Activated naive CD8-positive, alpha-beta T cell treated with anti-CD3 and anti-CD28 coated beads for 36 hours (primary cell): Measurements from ENCODE around the gene INPP5B. TPM values are rescaled to one million over a fixed set of nuclear protein-coding genes. Genes with fewer than 3 reads are reported as not detected.

Experiments used
- DNase-seq: peaks from one replicate; pipeline ENCODE4 v3.0.0; 2021
- H3K27ac Mint-ChIP-seq: one replicate; pipeline ENCODE4 v1.8.0; 2022; ENCODE audit warnings: mild to moderate bottlenecking, moderate library complexity, mixed read lengths
- H3K27me3 Mint-ChIP-seq: one replicate; pipeline ENCODE4 v1.8.0; 2022; ENCODE audit warnings: mild to moderate bottlenecking, mixed read lengths
- H3K36me3 Mint-ChIP-seq: one replicate; pipeline ENCODE4 v1.8.0; 2021; ENCODE audit warnings: mild to moderate bottlenecking, mixed read lengths
- H3K4me1 Mint-ChIP-seq: one replicate; pipeline ENCODE4 v1.8.0; 2021; ENCODE audit warnings: mixed read lengths
- H3K4me3 Mint-ChIP-seq: one replicate; pipeline ENCODE4 v1.8.0; 2022; ENCODE audit warnings: mild to moderate bottlenecking, moderate library complexity, mixed read lengths
- H3K9me3 Mint-ChIP-seq: one replicate; pipeline ENCODE4 v1.8.0; 2022; ENCODE audit warnings: mixed read lengths
- total RNA-seq, 2 experiments: library from RNA; stranded (reverse); gene quantifications; one replicate each; pipeline ENCODE4 v1.2.3, GENCODE V29; 2021

The INPP5B gene
- total RNA-seq, 2 experiments from 2014 or later, result 26.6 to 27.7 TPM

DNA sequence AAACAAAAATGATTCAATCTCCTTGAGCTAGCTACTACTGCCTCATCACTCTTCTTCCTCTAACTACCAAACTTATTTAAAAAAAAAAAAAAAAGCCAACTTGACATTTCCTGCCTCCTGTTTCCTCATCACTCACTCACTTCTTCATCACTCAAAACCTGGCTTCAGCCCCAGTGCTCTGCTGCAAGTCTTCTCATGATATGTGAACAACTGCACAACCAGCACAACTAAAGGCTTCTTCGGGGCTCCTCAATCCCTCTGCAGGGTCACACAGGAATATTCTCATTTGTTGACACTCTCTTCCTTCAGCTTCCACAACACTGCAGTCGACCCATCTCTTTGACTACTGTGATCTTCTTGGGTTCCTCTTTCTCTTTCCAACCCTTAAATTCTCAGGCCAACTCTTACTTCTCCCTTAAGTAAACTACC is 95.1 kb downstream of the INPP5B start:
- H3K27ac Mint-ChIP-seq, result no peak overlapping the region
- peaks cover 27% of the 10 kb centered on the region for H3K36me3 Mint-ChIP-seq
- no peak overlapping the region for H3K4me3 Mint-ChIP-seq
- H3K9me3 Mint-ChIP-seq, result no peaks in the 10 kb centered on the region
- no peaks in the 10 kb centered on the region for H3K27me3 Mint-ChIP-seq
- H3K4me1 Mint-ChIP-seq, result peaks cover 34% of the 10 kb centered on the region
- DNase-seq, result no peak

DNA sequence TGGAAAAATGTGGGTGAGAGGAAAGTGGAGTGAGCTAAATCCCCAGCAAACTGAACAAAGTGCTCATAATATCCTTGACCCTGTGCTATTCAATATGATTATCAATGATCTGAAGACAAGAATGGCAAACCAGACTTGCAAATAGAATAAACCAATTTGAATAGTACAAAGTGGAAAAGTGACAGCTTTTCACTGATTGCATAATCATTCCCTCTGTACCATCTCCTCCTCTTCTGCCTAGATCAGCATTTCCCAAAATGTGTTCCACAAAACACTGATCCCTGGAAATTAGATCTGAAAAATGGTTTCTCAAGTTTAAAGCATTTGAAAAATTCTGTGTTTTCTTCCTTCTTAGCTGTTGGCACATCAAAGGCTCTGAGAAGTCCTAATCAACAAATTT is 95.6 kb downstream of the INPP5B start:
- peaks cover 25% of the 10 kb centered on the region for H3K36me3 Mint-ChIP-seq
- H3K4me3 Mint-ChIP-seq, result no peak overlapping the region
- H3K4me1 Mint-ChIP-seq, result peaks cover 36% of the 10 kb centered on the region
- H3K27me3 Mint-ChIP-seq, result no peaks in the 10 kb centered on the region
- no peak for DNase-seq
- no peaks in the 10 kb centered on the region for H3K9me3 Mint-ChIP-seq
- H3K27ac Mint-ChIP-seq, result no peak overlapping the region

DNA sequence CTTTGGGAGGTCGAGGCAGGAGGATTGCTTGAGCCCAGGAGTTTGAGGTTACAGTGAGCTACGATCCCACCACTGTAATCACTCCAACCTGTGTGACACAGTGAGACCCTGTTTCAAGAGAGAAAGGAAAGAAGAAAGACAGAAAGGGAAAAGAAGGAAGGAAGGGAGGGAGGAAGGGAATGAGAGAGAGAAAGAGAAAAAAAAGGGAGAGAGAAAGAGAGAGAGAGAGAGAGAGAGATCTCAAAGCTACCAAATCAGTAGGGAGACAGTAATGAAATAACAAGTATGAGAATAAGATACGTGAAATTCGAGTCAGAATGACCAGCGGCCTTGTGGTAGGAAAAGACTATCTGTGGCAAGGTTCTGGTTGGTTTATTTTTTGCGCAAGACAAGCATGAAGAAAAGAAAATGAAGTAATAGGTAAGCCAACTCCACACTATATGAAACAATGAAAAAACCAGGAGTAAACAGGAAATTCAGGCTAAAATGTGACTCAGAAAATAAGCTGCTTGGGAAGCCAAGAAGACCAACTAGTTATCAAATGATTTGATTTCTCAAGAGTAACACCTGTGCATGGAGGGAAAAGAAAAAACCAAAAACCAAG is 96.4 kb downstream of the INPP5B start:
- Mint-ChIP-seq H3K4me1 (peaks cover 42% of the 10 kb centered on the region), H3K9me3 (no peaks in the 10 kb centered on the region), H3K27ac (no peak overlapping the region), H3K36me3 (peaks cover 25% of the 10 kb centered on the region), H3K4me3 (no peak overlapping the region), H3K27me3 (no peaks in the 10 kb centered on the region)
- DNase-seq, result no peak

DNA sequence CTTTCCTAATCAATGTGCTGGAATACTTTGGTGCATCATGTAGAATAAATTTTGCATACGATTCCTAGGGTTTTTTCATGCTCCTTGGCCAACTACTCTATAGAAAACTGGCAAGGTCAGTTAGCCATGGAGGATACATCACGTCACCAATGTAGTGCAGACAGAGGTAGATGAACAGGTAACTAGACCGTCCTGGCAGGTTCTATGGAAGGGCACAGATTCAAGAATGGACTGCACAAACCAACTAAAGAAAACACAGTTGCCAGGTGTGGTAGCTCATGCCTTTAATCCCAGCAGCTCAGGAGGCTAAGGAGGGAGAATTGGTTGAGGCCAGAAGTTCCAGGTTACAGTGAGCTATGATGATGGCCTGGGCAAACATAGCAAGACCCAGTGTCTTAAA is 97.4 kb downstream of the INPP5B start:
- H3K27ac Mint-ChIP-seq, result no peak overlapping the region
- no peak for DNase-seq
- H3K4me3 Mint-ChIP-seq, result no peak overlapping the region
- peaks cover 41% of the 10 kb centered on the region for H3K4me1 Mint-ChIP-seq
- H3K9me3 Mint-ChIP-seq, result no peaks in the 10 kb centered on the region
- H3K27me3 Mint-ChIP-seq, result no peaks in the 10 kb centered on the region
- H3K36me3 Mint-ChIP-seq, result peaks cover 21% of the 10 kb centered on the region

DNA sequence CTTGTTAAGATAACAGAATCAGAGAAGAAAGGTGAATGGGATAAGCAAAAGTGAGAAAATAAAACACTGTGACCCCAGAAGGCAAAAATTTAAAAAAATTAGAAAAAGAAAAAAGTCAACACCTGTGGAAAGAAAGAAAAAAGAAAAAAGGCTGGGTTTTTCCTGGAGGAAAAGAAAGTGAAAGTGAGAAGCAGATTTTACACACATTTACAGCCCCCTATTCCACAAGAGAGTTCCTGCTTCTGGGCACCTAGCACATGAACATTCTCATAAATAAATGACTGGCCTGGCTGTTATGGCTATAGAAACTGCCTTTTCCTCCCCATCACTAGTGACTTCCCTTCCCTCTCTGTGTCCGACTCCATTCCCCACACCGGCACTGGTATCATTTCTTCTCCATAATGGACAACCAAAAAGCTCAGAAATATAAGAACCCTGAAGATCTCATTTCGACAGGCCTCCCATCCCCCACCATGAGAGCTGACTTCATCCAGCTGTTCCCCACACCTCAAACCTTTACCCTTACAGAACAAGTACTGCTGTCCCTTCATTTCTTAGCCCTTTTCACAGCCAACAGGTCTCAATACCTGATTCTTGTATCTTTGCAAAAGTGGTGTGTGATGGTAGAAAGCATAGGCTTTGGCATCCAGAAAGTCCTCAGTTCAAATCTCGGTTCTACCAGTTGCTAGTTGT is 100.1 kb downstream of the INPP5B start:
- DNase-seq, result peak; percentile 23
- H3K4me1 Mint-ChIP-seq, result peaks cover 36% of the 10 kb centered on the region
- no peaks in the 10 kb centered on the region for H3K9me3 Mint-ChIP-seq
- H3K27me3 Mint-ChIP-seq, result no peaks in the 10 kb centered on the region
- peak overlapping the region; percentile 73 for H3K27ac Mint-ChIP-seq
- peaks cover 6% of the 10 kb centered on the region for H3K36me3 Mint-ChIP-seq
- peak overlapping the region; percentile 66 for H3K4me3 Mint-ChIP-seq

DNA sequence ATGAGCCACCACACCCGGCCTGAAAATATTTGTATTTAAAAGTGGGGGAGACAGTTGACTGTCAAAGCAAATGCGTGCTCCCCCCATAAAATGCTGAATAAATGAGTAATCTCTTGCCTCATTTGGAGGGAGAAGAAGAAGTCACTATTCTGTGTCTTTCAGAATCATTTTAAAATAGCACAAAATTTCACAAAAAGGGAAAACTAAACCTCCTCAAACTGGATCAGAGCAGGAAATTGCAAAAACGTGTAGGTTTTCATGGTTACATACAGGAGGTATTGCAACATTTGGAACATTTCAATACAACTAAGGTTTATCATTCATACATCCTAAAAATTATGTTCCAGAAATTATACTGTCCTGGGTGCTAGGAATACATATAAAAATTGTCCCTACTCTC is 101.1 kb downstream of the INPP5B start:
- H3K9me3 Mint-ChIP-seq, result no peaks in the 10 kb centered on the region
- no peak overlapping the region for H3K27ac Mint-ChIP-seq
- peaks cover 36% of the 10 kb centered on the region for H3K4me1 Mint-ChIP-seq
- DNase-seq, result no peak
- no peak overlapping the region for H3K4me3 Mint-ChIP-seq
- no peaks in the 10 kb centered on the region for H3K27me3 Mint-ChIP-seq
- H3K36me3 Mint-ChIP-seq, result peaks cover 6% of the 10 kb centered on the region

DNA sequence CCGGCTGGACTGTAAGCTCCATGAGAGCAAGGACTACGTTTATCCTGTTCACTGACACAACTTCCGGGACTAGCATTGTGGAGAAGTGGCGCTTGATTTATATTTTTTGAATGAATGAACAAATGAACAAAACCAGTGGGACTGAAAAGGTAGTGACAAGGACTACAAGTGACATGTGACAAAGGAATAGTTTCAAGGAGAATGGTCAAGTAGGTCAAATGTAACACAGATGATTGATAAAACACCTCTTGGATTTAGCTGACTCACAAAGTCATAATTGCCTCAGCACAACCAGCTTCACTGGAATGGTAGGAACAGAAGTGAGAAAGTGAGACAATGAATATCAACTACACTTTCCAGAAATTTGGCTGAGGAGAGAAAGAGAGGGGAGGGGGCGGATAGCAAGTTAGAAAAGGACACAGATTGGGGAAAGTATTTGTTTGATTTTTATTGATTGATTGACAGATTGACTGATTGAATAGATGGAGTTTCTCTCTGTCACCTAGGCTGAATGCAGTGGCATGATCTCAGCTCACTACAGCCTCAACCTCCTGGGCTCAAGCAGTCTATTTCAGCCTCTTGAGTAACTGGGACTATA is 101.7 kb downstream of the INPP5B start:
- H3K4me1 Mint-ChIP-seq, result peaks cover 36% of the 10 kb centered on the region
- DNase-seq, result no peak
- peaks cover 6% of the 10 kb centered on the region for H3K36me3 Mint-ChIP-seq
- H3K9me3 Mint-ChIP-seq, result no peaks in the 10 kb centered on the region
- H3K27ac Mint-ChIP-seq, result peak overlapping the region; percentile 13
- no peaks in the 10 kb centered on the region for H3K27me3 Mint-ChIP-seq
- H3K4me3 Mint-ChIP-seq, result no peak overlapping the region

DNA sequence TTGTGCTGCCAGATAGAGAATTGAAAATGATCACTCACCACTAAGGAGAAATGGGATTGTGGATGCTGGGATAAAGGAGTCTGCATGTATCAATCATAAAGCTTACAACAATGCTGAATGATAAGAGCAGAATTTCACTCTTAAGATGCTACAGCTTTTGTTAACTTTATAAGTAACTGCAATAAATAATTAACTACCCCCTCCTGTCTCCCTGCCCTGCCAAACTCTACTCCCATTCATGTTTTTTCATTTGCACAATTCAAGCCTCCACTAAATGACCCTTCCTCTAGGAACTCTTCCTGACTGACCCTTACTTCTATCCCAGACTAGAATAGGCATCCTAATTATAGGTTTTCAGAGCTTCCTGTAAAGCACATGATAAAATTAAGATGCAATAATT is 102.3 kb downstream of the INPP5B start:
- no peak overlapping the region for H3K27ac Mint-ChIP-seq
- no peaks in the 10 kb centered on the region for H3K9me3 Mint-ChIP-seq
- no peak for DNase-seq
- H3K36me3 Mint-ChIP-seq, result peaks cover 6% of the 10 kb centered on the region
- H3K4me1 Mint-ChIP-seq, result peaks cover 36% of the 10 kb centered on the region
- H3K27me3 Mint-ChIP-seq, result no peaks in the 10 kb centered on the region
- H3K4me3 Mint-ChIP-seq, result no peak overlapping the region

DNA sequence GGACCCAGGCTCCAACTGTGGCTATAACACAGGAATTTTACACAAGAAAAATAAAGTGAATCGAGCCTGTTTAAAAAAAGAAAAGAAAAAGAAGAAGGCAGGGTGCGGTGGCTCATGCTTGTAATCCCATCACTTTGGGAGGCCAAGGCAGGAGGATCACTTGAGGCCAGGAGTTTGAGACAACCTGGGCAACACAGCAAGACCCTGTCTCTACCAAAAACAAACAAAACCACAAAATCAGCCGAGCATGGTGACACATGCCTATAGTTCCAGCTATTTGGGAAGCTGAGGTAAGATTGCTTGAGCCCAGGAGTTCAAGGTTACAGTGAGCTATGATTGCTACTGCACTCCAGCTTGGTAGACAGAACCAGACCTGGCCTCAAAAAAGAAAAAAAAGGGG is 105.2 kb downstream of the INPP5B start:
- no peaks in the 10 kb centered on the region for H3K9me3 Mint-ChIP-seq
- no peak overlapping the region for H3K4me3 Mint-ChIP-seq
- no peaks in the 10 kb centered on the region for H3K27me3 Mint-ChIP-seq
- H3K27ac Mint-ChIP-seq, result no peak overlapping the region
- peaks cover 27% of the 10 kb centered on the region for H3K4me1 Mint-ChIP-seq
- no peak for DNase-seq
- H3K36me3 Mint-ChIP-seq, result peaks cover 3% of the 10 kb centered on the region

DNA sequence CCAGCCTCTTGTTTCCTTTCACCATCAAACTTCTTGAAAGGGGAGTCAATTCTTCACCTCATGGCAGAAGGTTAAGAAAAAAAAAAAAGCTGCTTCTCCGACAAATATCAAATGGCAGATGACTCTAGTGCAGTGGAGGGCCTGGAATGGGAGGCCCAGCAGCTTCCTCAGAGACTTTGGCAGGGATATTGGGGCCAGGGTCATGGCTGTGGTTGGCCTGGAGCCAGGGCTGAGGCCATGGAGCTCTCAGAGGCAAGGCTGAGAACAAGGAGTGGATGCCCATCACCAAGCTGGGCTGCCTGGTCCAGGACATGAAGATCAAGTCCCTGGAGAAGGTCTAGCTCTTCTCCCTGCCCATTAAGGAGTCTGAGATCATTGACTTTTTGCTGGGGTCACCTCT is 106.1 kb downstream of the INPP5B start:
- Mint-ChIP-seq H3K27ac (no peak overlapping the region), H3K36me3 (peaks cover 4% of the 10 kb centered on the region), H3K4me3 (no peak overlapping the region), H3K9me3 (no peaks in the 10 kb centered on the region), H3K27me3 (no peaks in the 10 kb centered on the region), H3K4me1 (peaks cover 19% of the 10 kb centered on the region)
- no peak for DNase-seq

DNA sequence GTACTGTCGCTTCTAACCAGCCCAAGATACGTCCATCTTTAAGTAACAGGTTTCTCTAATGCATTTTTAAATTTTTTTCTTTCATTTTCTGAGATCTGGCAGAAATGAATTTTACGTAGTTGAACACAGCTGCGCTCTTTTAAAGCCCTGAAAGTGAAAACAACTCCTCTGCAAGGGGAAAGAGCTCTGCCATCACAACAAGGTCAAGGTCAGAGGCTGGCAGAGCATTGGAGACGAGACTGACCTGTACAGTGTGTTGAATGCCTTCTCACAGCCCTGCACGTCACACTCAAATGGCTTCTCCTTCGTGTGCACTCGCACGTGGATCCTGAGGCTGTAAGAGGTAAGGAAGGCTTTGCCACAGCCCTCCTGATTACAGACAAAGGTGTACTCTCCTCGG is 107.2 kb downstream of the INPP5B start:
- no peak overlapping the region for H3K27ac Mint-ChIP-seq
- H3K4me1 Mint-ChIP-seq, result peaks cover 11% of the 10 kb centered on the region
- peaks cover 4% of the 10 kb centered on the region for H3K36me3 Mint-ChIP-seq
- H3K27me3 Mint-ChIP-seq, result no peaks in the 10 kb centered on the region
- no peak for DNase-seq
- no peaks in the 10 kb centered on the region for H3K9me3 Mint-ChIP-seq
- no peak overlapping the region for H3K4me3 Mint-ChIP-seq

DNA sequence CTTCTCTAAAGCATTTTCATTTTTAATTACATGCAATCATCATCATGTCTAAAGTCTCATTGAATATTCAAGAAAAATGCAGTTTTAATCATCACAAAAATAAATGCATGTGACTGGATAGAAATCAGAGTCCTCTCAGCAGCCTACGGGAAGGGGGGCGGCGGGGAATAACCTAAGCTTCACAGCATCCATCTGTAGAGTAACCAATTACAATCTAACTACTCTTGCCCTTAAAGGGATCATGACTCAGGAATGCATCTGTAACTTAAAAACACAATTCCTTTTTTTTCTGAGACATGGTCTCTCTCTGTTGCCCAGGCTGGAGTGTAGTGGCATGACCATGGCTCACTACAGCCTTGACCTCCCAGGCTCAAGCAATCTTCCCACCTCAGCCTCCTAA is 110.1 kb downstream of the INPP5B start:
- Mint-ChIP-seq H3K27me3 (no peaks in the 10 kb centered on the region), H3K9me3 (no peaks in the 10 kb centered on the region), H3K27ac (no peak overlapping the region), H3K4me1 (no peaks in the 10 kb centered on the region), H3K4me3 (no peak overlapping the region), H3K36me3 (peaks cover 12% of the 10 kb centered on the region)
- no peak for DNase-seq

DNA sequence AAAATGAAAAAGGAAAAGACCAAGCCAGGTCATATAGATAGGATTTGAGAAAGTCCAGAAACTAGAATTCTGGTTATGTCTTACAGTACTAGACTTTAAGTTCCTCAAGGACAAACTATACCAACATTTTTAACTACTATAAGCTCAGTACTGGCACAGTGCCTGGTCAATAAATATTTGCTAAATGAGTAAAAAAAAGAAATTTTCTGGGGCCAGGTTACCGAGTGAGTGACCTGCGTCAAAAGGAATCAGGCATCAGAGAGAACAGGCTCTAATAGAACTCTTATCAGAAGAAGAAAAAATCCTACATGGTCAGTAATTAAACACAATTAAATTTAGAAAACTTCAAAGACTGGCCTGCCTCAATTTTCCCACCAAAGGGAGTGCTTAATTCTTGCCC is 115.0 kb downstream of the INPP5B start:
- peaks cover 15% of the 10 kb centered on the region for H3K36me3 Mint-ChIP-seq
- no peak overlapping the region for H3K4me3 Mint-ChIP-seq
- no peaks in the 10 kb centered on the region for H3K9me3 Mint-ChIP-seq
- no peaks in the 10 kb centered on the region for H3K27me3 Mint-ChIP-seq
- H3K4me1 Mint-ChIP-seq, result peaks cover under 1% of the 10 kb centered on the region
- DNase-seq, result no peak
- H3K27ac Mint-ChIP-seq, result no peak overlapping the region

DNA sequence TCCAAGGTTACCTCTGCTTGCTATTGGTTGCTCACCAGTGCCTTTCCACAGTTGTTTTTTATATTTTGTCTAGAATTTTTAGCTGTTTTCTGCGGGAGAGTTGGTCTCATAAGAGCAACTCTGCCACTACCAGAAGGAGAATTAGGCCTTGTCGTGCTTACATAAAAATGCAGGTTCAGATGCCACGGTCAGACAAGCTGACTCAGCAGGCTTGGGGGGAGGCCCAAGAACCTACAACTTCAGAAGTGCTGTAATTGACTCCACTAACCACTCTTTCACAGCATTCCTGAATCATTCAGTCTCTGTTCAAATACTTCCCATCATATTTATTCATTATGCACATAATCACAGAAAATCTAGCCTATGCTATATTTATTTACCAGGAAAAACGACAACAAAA is 115.7 kb downstream of the INPP5B start:
- no peak for DNase-seq
- Mint-ChIP-seq H3K36me3 (peaks cover 19% of the 10 kb centered on the region), H3K27me3 (no peaks in the 10 kb centered on the region), H3K9me3 (no peaks in the 10 kb centered on the region), H3K27ac (no peak overlapping the region), H3K4me3 (no peak overlapping the region), H3K4me1 (peaks cover 6% of the 10 kb centered on the region)

DNA sequence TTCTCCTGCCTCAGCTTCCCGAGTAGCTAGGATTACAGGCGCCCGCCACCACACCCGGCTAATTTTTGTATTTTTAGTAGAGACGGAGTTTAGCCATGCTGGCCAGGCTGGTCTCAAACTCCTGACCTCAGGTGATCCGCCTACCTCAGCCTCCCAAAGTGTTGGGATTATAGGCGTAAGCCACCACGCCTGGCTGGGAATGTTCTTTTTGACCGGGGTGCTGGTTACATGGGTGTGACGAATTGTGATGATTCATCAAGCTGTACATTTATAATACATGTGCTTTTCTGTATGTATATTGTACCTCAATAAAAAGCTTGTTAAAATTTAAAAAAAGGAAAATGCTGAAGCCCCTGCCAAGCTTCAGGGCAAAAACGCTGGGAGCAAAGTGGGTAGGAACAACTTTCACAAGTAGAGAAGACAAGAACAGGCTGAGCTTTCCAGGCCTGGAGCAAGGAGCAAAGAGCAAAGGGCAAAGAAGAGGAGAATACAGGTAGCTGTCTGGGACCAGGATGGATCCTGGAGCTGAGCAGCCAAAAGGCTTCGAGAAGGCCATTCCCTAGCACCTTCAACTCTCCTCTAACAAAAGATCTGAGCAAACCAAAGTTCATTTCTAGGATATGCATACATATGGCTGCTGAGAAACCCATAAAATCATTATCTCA is 118.3 kb downstream of the INPP5B start:
- no peak overlapping the region for H3K4me3 Mint-ChIP-seq
- H3K27me3 Mint-ChIP-seq, result no peaks in the 10 kb centered on the region
- no peak overlapping the region for H3K27ac Mint-ChIP-seq
- peaks cover 18% of the 10 kb centered on the region for H3K4me1 Mint-ChIP-seq
- H3K9me3 Mint-ChIP-seq, result no peaks in the 10 kb centered on the region
- peaks cover 19% of the 10 kb centered on the region for H3K36me3 Mint-ChIP-seq
- DNase-seq, result no peak
